AG09319 (cell line): ENCODE measurements around the gene ATP6V0D1.
A peak's percentile ranks its signal among the peaks of the same experiment; 100 is the strongest.
"Not testable (repeated sequence)": the region's sequence is repeated elsewhere in the genome, so short reads cannot be mapped to it uniquely, and the experiment has no call there.

Experiments used
- DNase-seq: peaks from one replicate; pipeline ENCODE4 v3.0.0-alpha.2; 2010; ENCODE audit warnings: low read depth; ENCODE audit errors: extremely low read depth
- TF ChIP-seq, protein P1 (sequence below): IDR thresholded peaks from 2 replicates; pipeline ENCODE4 v1.5.1; 2011; ENCODE audit warnings: low read depth, mild to moderate bottlenecking, inconsistent platforms, low read length, moderate library complexity

ATP6V0D1 gene

DNA sequence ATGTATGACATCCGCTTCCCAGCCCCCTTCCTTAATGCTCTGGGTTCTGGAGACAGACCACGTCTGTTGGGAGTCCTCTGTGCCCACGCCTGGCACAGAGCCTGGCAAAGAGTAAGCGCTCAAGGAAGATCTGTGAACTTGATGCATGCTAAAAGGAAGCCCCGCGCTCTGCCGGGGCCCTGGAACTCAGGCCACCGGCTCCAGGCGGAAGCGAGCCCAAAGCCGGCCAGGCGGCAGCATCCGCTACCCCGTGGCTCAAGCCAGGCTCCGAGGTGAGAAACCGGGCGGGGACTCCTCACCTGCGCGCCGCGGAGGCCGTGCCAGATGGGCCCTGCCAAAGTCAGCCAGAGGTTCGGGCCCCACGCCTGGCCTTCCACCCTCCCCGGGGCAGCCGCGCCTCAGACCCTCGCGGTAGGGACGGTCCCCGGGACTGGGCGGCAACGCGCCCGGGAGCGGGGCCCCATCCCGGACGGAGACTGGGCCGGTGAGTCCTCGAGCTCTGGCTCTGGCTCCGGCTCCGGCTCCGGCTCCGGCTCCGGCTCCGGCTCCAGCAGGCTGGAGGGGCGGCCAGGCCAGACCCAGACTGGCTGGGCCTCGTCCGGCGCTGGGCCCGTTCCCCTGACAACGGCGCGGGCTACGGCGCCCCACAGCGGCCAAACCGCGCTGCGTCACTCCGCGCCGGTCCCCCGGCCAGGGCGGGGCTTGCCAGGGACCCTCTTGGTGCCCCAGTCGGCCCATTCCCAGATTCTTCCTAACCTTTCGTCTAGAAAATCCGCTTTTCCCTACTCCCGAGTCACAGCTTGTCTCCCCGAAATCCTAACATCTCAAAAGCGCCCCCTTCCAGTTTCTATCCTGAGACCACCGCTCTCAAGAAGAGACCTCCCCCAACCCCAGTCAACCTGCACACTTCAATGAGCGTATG lies 64.8 kb downstream of the ATP6V0D1 start, which contains the start of gene ZDHHC1:
Gene ZDHHC1, minus strand, starts transcription at position 606 of the 922 bp plus-strand sequence. CDS start 8,702 bp downstream, outside the sequence.
- TF ChIP-seq, protein P1, sequence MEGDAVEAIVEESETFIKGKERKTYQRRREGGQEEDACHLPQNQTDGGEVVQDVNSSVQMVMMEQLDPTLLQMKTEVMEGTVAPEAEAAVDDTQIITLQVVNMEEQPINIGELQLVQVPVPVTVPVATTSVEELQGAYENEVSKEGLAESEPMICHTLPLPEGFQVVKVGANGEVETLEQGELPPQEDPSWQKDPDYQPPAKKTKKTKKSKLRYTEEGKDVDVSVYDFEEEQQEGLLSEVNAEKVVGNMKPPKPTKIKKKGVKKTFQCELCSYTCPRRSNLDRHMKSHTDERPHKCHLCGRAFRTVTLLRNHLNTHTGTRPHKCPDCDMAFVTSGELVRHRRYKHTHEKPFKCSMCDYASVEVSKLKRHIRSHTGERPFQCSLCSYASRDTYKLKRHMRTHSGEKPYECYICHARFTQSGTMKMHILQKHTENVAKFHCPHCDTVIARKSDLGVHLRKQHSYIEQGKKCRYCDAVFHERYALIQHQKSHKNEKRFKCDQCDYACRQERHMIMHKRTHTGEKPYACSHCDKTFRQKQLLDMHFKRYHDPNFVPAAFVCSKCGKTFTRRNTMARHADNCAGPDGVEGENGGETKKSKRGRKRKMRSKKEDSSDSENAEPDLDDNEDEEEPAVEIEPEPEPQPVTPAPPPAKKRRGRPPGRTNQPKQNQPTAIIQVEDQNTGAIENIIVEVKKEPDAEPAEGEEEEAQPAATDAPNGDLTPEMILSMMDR = peak; percentile 30
- no peak for DNase-seq

GRCh38 chr16:67415421-67415820 lies 65.5 kb downstream of the ATP6V0D1 start:
- DNase-seq = not testable (repeated sequence)

DNA sequence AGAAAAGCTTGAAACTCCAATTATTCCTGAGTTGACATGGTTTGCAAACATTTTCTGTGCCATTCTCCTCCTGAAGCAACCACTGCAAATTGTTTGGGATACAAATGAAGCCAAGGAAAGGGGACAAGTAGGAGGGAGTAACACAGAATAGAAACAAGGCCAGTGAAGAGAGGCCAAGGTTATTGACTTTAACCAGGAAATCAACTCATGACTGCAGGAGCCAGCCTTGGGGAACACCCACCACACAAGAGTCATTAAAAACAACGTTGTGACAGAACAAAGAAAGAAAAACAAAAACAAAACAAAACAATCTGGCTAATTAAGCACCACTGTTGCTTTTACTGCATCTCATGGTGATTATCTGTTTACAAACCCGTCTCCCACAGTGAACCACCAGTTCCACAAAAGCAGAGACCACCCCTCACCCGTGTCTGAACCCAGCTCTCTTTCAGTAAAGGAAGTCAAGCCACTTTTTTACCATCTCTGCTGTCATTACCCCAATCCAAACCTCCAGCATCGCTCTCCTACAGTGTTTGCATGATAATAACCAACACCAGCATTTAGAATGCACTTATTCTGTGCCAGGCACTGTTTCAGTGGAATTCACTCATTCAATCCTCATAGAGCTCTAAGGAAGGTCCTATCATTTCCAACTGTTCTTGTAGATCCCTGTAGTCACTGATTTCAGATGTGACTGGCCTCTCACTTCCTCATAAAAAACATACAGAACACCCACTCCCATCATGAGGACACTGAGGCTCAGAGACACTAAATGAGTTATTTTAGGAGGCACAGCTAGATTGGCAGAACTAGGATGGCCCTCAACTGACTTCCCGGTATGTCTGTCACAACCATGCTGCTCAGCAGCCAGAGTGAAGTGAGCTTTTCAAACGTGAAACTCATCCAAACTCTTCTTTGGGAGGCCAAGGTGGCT lies 66.7 kb downstream of the ATP6V0D1 start:
- no peak for DNase-seq
- TF ChIP-seq, protein P1 = no peak

- no peak for DNase-seq
- TF ChIP-seq, protein P1 = no peak
Observed at GRCh38 chr16:67412294-67412693, 68.7 kb downstream of the ATP6V0D1 start.

DNA sequence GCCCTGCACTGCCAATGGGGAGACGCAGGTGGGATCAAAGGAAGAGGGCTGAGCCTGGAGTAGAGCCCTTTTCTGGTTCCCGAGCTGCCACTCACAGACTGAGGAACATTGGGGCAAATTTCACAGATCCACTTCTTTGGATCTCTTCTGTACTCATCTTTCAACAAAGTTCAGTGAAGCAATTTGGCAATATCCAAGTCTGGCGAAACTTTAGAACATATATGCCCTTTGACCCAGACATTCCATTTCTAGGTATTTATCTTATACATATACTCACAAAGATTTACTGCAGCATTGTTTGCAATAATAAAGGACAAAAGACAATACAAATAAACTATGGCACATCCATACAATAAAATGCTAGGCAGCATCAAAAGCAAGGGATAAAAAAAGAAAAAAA lies 69.6 kb downstream of the ATP6V0D1 start:
- no peak for DNase-seq
- TF ChIP-seq, protein P1 = no peak

DNA sequence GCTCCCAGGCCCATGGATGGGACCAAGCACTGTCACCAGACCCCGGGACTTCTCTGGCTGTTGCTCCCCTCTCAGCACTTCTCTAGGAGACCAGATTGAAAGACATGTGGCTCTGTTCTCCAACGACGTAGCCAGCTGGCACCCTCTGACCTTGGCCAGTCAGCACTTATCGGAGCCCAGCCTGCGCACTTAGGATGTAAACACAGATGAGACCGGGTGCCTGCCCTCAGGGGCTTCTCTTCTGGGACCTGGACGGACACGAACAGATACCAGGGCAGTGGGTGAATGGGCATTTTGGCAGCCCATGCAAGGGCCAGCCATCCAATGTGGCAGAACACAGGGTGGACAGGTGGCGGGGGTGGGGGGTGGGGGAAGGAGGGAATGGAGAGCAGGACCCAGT lies 71.3 kb downstream of the ATP6V0D1 start:
- no peak for DNase-seq
- TF ChIP-seq, protein P1 = no peak

GRCh38 chr16:67407788-67408452 lies 73.0 kb downstream of the ATP6V0D1 start:
- DNase-seq = no peak
- TF ChIP-seq, protein P1 = no peak
